Upper lobe of right lung (tissue), 1 donor: ENCODE measurements around the gene TCF15. TPM values are rescaled to one million over a fixed set of nuclear protein-coding genes. Genes with fewer than 3 reads are reported as not detected.

Experiments
- ATAC-seq: fragments of 200-7000 bp; cut with Tn5 transposase; one replicate; pipeline ENCODE4 v1.9.1; 2020; ENCODE audit warnings: mild to moderate bottlenecking, moderate library complexity
- DNase-seq: peaks from one replicate; pipeline ENCODE4 v3.0.0-alpha.2; 2020
- H3K27ac ChIP-seq: fragments of 200-600 bp; one replicate; pipeline ENCODE4 v1.8.0; 2022
- H3K27me3 ChIP-seq: fragments of 200-600 bp; one replicate; pipeline ENCODE4 v1.8.0; 2022; ENCODE audit warnings: mild to moderate bottlenecking
- H3K36me3 ChIP-seq: fragments of 200-600 bp; one replicate; pipeline ENCODE4 v1.8.0; 2022
- H3K4me1 ChIP-seq: fragments of 200-600 bp; one replicate; pipeline ENCODE4 v1.8.0; 2022
- H3K4me3 ChIP-seq: fragments of 200-600 bp; one replicate; pipeline ENCODE4 v1.8.0; 2022; ENCODE audit warnings: mild to moderate bottlenecking
- H3K9me3 ChIP-seq: fragments of 200-600 bp; one replicate; pipeline ENCODE4 v1.8.0; 2022
- CTCF ChIP-seq: fragments of 200-600 bp; IDR thresholded peaks from one replicate; pipeline ENCODE4 v1.8.0; 2022; ENCODE audit warnings: antibody characterized with exemption
- intact Hi-C: fragments of 100-400 bp; cut with DNase I; formaldehyde crosslinking; loops from one replicate; pipeline ENCODE4 v1.11.0; 2022
- total RNA-seq: library from RNA; stranded (reverse); fragmentation: NEBNext Ultra II Directional; extraction: Animal tissue kit (Norgen Biotek cat#: 25700); gene quantifications from one replicate; pipeline ENCODE4 v1.2.1, GENCODE V29; 2021
- donor health status: DM: no; HTN: yes; CAD: no; lungs with severe emphysema.

TCF15 gene
- total RNA-seq, 1 donor from 2014 or later: 0.43 TPM

GRCh38 chr20:626579-626978, 16.5 kb upstream of the TCF15 start:
- ATAC-seq (no peak), DNase-seq (no peak)
- Histone ChIP-seq H3K4me1 (no peaks in the 10 kb centered on the region), H3K4me3 (no peak overlapping the region), H3K9me3 (no peaks in the 10 kb centered on the region), H3K27ac (no peak overlapping the region), H3K27me3 (no peaks in the 10 kb centered on the region), H3K36me3 (no peaks in the 10 kb centered on the region)
- intact Hi-C loops: no loop called here
- no peak for TF ChIP-seq CTCF

GRCh38 chr20:625360-625932, 15.3 kb upstream of the TCF15 start:
- intact Hi-C loops: no loop called here
- Histone ChIP-seq H3K4me1 (no peaks in the 10 kb centered on the region), H3K27me3 (no peaks in the 10 kb centered on the region), H3K27ac (no peak overlapping the region), H3K9me3 (no peaks in the 10 kb centered on the region), H3K36me3 (no peaks in the 10 kb centered on the region), H3K4me3 (no peak overlapping the region)
- TF ChIP-seq CTCF: no peak
- no peak for DNase-seq
- peak; percentile 14 for ATAC-seq

GRCh38 chr20:623704-624103, 13.6 kb upstream of the TCF15 start:
- no peaks in the 10 kb centered on the region for H3K4me1 ChIP-seq
- H3K27me3 ChIP-seq: no peaks in the 10 kb centered on the region
- no peak overlapping the region for H3K4me3 ChIP-seq
- no peak for ATAC-seq
- no peak for DNase-seq
- TF ChIP-seq CTCF: no peak
- H3K36me3 ChIP-seq: no peaks in the 10 kb centered on the region
- intact Hi-C loops: no loop called here
- no peaks in the 10 kb centered on the region for H3K9me3 ChIP-seq
- H3K27ac ChIP-seq: no peak overlapping the region

GRCh38 chr20:623021-623420, 12.9 kb upstream of the TCF15 start:
- intact Hi-C loops: no loop called here
- ATAC-seq (no peak), DNase-seq (no peak)
- Histone ChIP-seq H3K27ac (no peak overlapping the region), H3K27me3 (no peaks in the 10 kb centered on the region), H3K9me3 (no peaks in the 10 kb centered on the region), H3K4me3 (no peak overlapping the region), H3K36me3 (no peaks in the 10 kb centered on the region), H3K4me1 (no peaks in the 10 kb centered on the region)
- TF ChIP-seq CTCF: no peak

GRCh38 chr20:622161-622560, 12.1 kb upstream of the TCF15 start:
- no peak for TF ChIP-seq CTCF
- Histone ChIP-seq H3K27ac (no peak overlapping the region), H3K9me3 (no peaks in the 10 kb centered on the region), H3K4me1 (no peaks in the 10 kb centered on the region), H3K4me3 (no peak overlapping the region), H3K27me3 (no peaks in the 10 kb centered on the region), H3K36me3 (no peaks in the 10 kb centered on the region)
- DNase-seq (no peak), ATAC-seq (no peak)
- intact Hi-C loops: no loop called here
